Suprapubic skin (tissue), 3 donors: Measurements from ENCODE around the gene PRTFDC1.

Experiments used
- POLR2A ChIP-seq, 2 donors: fragments of 450-650 bp; IDR thresholded peaks; one replicate each; pipeline ENCODE4 v1.6.1; 2017; ENCODE audit warnings: antibody characterized with exemption in 2 of 2, mild to moderate bottlenecking in 2 of 2, moderate library complexity in 2 of 2
- TF ChIP-seq, protein P1 (sequence below), 2 donors: fragments of 200-600 bp in 1 of 2; fragments of 450-650 bp in 1 of 2; sonication (generic) in 1 of 2; IDR thresholded peaks; one replicate each; pipeline ENCODE4 v1.5.1; 2016 to 2019; ENCODE audit warnings: antibody characterized with exemption in 2 of 2, mild to moderate bottlenecking in 1 of 2, moderate library complexity in 1 of 2

GRCh38 chr10:24800861-24801260, 151.5 kb downstream of the PRTFDC1 start:
- TF ChIP-seq, protein P1, sequence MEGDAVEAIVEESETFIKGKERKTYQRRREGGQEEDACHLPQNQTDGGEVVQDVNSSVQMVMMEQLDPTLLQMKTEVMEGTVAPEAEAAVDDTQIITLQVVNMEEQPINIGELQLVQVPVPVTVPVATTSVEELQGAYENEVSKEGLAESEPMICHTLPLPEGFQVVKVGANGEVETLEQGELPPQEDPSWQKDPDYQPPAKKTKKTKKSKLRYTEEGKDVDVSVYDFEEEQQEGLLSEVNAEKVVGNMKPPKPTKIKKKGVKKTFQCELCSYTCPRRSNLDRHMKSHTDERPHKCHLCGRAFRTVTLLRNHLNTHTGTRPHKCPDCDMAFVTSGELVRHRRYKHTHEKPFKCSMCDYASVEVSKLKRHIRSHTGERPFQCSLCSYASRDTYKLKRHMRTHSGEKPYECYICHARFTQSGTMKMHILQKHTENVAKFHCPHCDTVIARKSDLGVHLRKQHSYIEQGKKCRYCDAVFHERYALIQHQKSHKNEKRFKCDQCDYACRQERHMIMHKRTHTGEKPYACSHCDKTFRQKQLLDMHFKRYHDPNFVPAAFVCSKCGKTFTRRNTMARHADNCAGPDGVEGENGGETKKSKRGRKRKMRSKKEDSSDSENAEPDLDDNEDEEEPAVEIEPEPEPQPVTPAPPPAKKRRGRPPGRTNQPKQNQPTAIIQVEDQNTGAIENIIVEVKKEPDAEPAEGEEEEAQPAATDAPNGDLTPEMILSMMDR (IDR thresholded peaks at IDR 0.05): no peak
- no peak for TF ChIP-seq POLR2A (IDR thresholded peaks at IDR 0.05)
